ENCODE data around the gene ZNF865. TPM values are rescaled to one million over a fixed set of nuclear protein-coding genes. Genes with fewer than 3 reads are reported as not detected.

Gene ZNF865
- polyA plus RNA-seq, 1 donor from 2014 or later: 1.7 TPM

DNA sequence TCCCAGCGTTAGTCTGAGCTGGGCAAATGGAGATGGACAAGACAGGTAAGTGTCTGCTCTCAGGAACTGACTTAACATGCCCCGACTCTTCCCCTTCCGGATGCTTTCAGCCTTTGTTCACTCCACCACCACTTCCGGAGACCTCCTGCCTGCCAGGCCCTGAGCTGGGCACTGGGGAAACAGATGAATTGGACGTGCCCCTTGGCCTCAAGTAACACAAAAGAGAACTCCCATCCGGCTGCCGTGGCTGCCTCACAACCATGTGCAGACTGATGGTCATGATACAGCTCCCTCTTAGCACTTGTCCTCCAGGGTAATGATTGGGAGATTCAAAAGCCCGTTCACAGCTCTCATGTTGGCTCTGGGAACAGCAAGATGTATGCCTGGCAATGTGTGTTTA, 12.0 kb downstream of the ZNF865 start:
- Histone ChIP-seq H3K9me2 (ENCODE audit: insufficient read depth, low read length) (no peaks in the 10 kb centered on the region), H3K4me2 (ENCODE audit: low read length) (no peak overlapping the region), H3K9ac (ENCODE audit: low read length) (no peak overlapping the region)

DNA sequence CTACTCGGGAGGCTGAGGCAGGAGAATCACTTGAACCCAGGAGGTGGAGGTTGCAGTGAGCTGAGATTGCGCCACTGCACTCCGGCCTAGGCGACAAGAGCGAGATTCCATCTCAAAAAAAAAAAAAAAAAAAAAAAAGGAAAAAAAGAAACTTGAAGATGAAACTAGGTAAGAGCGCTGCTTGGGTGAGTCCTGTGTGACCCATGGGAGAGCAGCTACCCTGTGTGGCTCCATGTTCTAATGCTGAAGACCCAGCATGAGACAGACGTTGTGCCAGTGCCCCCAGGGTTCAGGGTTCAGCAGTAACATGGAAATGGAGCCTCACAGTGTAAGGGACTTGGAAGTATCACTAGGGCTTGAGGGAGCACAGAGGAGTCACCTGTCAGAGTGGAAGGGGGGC, 13.0 kb downstream of the ZNF865 start:
- TF ChIP-seq SMC3 (conservative IDR thresholded peaks at IDR 0.05; ENCODE audit: poor library complexity): no peak
- TF ChIP-seq, protein P1, sequence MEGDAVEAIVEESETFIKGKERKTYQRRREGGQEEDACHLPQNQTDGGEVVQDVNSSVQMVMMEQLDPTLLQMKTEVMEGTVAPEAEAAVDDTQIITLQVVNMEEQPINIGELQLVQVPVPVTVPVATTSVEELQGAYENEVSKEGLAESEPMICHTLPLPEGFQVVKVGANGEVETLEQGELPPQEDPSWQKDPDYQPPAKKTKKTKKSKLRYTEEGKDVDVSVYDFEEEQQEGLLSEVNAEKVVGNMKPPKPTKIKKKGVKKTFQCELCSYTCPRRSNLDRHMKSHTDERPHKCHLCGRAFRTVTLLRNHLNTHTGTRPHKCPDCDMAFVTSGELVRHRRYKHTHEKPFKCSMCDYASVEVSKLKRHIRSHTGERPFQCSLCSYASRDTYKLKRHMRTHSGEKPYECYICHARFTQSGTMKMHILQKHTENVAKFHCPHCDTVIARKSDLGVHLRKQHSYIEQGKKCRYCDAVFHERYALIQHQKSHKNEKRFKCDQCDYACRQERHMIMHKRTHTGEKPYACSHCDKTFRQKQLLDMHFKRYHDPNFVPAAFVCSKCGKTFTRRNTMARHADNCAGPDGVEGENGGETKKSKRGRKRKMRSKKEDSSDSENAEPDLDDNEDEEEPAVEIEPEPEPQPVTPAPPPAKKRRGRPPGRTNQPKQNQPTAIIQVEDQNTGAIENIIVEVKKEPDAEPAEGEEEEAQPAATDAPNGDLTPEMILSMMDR (IDR thresholded peaks at IDR 0.05; ENCODE audit: poor library complexity, severe bottlenecking): no peak
- no peak for TF ChIP-seq TAF1 (IDR thresholded peaks at IDR 0.05; ENCODE audit: low read depth)
- TF ChIP-seq MXI1 (conservative IDR thresholded peaks at IDR 0.05; ENCODE audit: poor library complexity, severe bottlenecking): no peak
- no peak for TF ChIP-seq EZH2 (IDR thresholded peaks at IDR 0.05; ENCODE audit: borderline replicate concordance, insufficient read depth, low read length, poor library complexity, severe bottlenecking)
- no peak for TF ChIP-seq EP300 (conservative IDR thresholded peaks at IDR 0.05; ENCODE audit: poor library complexity, severe bottlenecking)
- TF ChIP-seq RAD21 (conservative IDR thresholded peaks at IDR 0.05): no peak
- TF ChIP-seq, protein P2, sequence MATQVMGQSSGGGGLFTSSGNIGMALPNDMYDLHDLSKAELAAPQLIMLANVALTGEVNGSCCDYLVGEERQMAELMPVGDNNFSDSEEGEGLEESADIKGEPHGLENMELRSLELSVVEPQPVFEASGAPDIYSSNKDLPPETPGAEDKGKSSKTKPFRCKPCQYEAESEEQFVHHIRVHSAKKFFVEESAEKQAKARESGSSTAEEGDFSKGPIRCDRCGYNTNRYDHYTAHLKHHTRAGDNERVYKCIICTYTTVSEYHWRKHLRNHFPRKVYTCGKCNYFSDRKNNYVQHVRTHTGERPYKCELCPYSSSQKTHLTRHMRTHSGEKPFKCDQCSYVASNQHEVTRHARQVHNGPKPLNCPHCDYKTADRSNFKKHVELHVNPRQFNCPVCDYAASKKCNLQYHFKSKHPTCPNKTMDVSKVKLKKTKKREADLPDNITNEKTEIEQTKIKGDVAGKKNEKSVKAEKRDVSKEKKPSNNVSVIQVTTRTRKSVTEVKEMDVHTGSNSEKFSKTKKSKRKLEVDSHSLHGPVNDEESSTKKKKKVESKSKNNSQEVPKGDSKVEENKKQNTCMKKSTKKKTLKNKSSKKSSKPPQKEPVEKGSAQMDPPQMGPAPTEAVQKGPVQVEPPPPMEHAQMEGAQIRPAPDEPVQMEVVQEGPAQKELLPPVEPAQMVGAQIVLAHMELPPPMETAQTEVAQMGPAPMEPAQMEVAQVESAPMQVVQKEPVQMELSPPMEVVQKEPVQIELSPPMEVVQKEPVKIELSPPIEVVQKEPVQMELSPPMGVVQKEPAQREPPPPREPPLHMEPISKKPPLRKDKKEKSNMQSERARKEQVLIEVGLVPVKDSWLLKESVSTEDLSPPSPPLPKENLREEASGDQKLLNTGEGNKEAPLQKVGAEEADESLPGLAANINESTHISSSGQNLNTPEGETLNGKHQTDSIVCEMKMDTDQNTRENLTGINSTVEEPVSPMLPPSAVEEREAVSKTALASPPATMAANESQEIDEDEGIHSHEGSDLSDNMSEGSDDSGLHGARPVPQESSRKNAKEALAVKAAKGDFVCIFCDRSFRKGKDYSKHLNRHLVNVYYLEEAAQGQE (IDR thresholded peaks at IDR 0.05; ENCODE audit: borderline replicate concordance): no peak
- no peak for TF ChIP-seq POLR2AphosphoS5 (IDR thresholded peaks at IDR 0.05)
- Histone ChIP-seq H3K9me2 (ENCODE audit: insufficient read depth, low read length) (no peaks in the 10 kb centered on the region), H3K9ac (ENCODE audit: low read length) (no peak overlapping the region), H3F3A (ENCODE audit: insufficient read depth, low read length, poor library complexity, severe bottlenecking) (no peaks in the 10 kb centered on the region), H3K27me3 (ENCODE audit: insufficient read depth, low read depth, low read length) (no peaks in the 10 kb centered on the region), H3K79me2 (replicated peaks; ENCODE audit: insufficient read depth, low read length) (peaks cover 3% of the 10 kb centered on the region), H3K4me3 (ENCODE audit: low read length) (no peak overlapping the region), H3K4me2 (ENCODE audit: low read length) (no peak overlapping the region), H4K20me1 (ENCODE audit: insufficient read depth) (no peaks in the 10 kb centered on the region), H3K36me3 (ENCODE audit: insufficient read depth, low read length) (no peaks in the 10 kb centered on the region), H2AFZ (ENCODE audit: low read depth, low read length) (no peak overlapping the region), H3K27ac (ENCODE audit: low read length) (no peak overlapping the region), H3K9me3 (ENCODE audit: low read length) (no peaks in the 10 kb centered on the region)

More for the DNA sequence above, 12.0 kb downstream of the ZNF865 start:
- Histone ChIP-seq H4K20me1 (ENCODE audit: insufficient read depth) (no peaks in the 10 kb centered on the region), H3K79me2 (replicated peaks; ENCODE audit: insufficient read depth, low read length) (no peaks in the 10 kb centered on the region), H3K27me3 (ENCODE audit: insufficient read depth, low read depth, low read length) (no peaks in the 10 kb centered on the region), H3K27ac (ENCODE audit: low read length) (no peak overlapping the region), H3K36me3 (ENCODE audit: insufficient read depth, low read length) (no peaks in the 10 kb centered on the region), H3F3A (ENCODE audit: insufficient read depth, low read length, poor library complexity, severe bottlenecking) (no peaks in the 10 kb centered on the region), H3K4me3 (ENCODE audit: low read length) (no peak overlapping the region), H3K9me3 (ENCODE audit: low read length) (no peaks in the 10 kb centered on the region), H2AFZ (ENCODE audit: low read depth, low read length) (no peak overlapping the region)
- no peak for TF ChIP-seq TAF1 (IDR thresholded peaks at IDR 0.05; ENCODE audit: low read depth)

DNA sequence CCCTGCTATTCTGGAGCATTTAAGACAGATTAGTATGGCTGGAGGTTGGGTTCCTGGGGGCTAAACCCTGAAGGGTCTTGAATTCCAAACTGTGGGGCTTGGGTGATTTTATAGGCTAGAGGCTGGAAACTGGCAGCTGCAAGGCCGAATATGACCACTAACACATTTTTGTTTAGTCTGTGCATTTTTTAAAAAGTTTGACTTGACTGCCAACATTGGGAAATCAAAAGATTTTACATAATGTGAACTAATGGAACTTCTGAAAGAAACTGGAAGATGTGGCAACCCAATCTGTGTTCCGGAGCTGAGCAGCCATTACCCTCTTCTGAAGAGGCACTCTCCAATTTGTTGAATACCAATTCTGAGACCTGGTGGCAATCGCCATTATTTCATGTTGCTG, 13.8 kb downstream of the ZNF865 start:
- H3K9me2 ChIP-seq (ENCODE audit: insufficient read depth, low read length): no peaks in the 10 kb centered on the region
- no peak overlapping the region for H3K9ac ChIP-seq (ENCODE audit: low read length)
- no peak overlapping the region for H3K4me2 ChIP-seq (ENCODE audit: low read length)
- peaks cover 8% of the 10 kb centered on the region for H3K79me2 ChIP-seq (replicated peaks; ENCODE audit: insufficient read depth, low read length)
- TF ChIP-seq EZH2 (IDR thresholded peaks at IDR 0.05; ENCODE audit: borderline replicate concordance, insufficient read depth, low read length, poor library complexity, severe bottlenecking) (no peak), POLR2AphosphoS5 (IDR thresholded peaks at IDR 0.05) (no peak)
- TF ChIP-seq, protein P1 (IDR thresholded peaks at IDR 0.05; ENCODE audit: poor library complexity, severe bottlenecking): no peak
- H3F3A ChIP-seq (ENCODE audit: insufficient read depth, low read length, poor library complexity, severe bottlenecking): no peaks in the 10 kb centered on the region
- no peaks in the 10 kb centered on the region for H4K20me1 ChIP-seq (ENCODE audit: insufficient read depth)
- H3K36me3 ChIP-seq (ENCODE audit: insufficient read depth, low read length): no peaks in the 10 kb centered on the region
- no peak overlapping the region for H3K27ac ChIP-seq (ENCODE audit: low read length)
- H3K4me3 ChIP-seq (ENCODE audit: low read length): no peak overlapping the region
- no peaks in the 10 kb centered on the region for H3K9me3 ChIP-seq (ENCODE audit: low read length)
- no peak overlapping the region for H2AFZ ChIP-seq (ENCODE audit: low read depth, low read length)
- no peaks in the 10 kb centered on the region for H3K27me3 ChIP-seq (ENCODE audit: insufficient read depth, low read depth, low read length)
